H9 (cell line): ENCODE results near the gene ECI2. TPM values are rescaled to one million over a fixed set of nuclear protein-coding genes. Genes with fewer than 3 reads are reported as not detected.

Source experiments
- DNase-seq: peaks from one replicate; pipeline ENCODE4 v3.0.0-alpha.2; 2017
- H2AFZ ChIP-seq: one replicate; pipeline ENCODE4 v1.6.1; 2013; ENCODE audit warnings: mild to moderate bottlenecking, low read length, control low read depth, moderate library complexity
- H2AK5ac ChIP-seq: 2 replicates; pipeline ENCODE4 v1.6.1; 2013; ENCODE audit warnings: low read length, control low read depth, mixed read lengths; ENCODE audit not compliant: insufficient read length
- H2BK120ac ChIP-seq: one replicate; pipeline ENCODE4 v1.6.1; 2013; ENCODE audit warnings: low read depth, mild to moderate bottlenecking, low read length, control low read depth, inconsistent platforms; ENCODE audit not compliant: poor library complexity, severe bottlenecking
- H2BK12ac ChIP-seq: 2 replicates; pipeline ENCODE4 v1.6.1; 2013; ENCODE audit warnings: low read length, control low read depth, mixed read lengths, low read depth; ENCODE audit not compliant: insufficient read length
- H2BK15ac ChIP-seq: 2 replicates; pipeline ENCODE4 v1.6.1; 2013; ENCODE audit warnings: low read depth, low read length, control low read depth
- H2BK20ac ChIP-seq: one replicate; pipeline ENCODE4 v1.6.1; 2013; ENCODE audit warnings: low read depth, mild to moderate bottlenecking, low read length, control low read depth, inconsistent platforms; ENCODE audit not compliant: poor library complexity, severe bottlenecking
- H2BK5ac ChIP-seq: 2 replicates; pipeline ENCODE4 v1.6.1; 2013; ENCODE audit warnings: low read length, control low read depth, mixed read lengths; ENCODE audit not compliant: insufficient read length
- H3K14ac ChIP-seq: 2 replicates; pipeline ENCODE4 v1.6.1; 2013; ENCODE audit warnings: low read length, control low read depth; ENCODE audit not compliant: insufficient read depth
- H3K18ac ChIP-seq: 2 replicates; pipeline ENCODE4 v1.6.1; 2013; ENCODE audit warnings: low read depth, mild to moderate bottlenecking, mixed read lengths, low read length, control low read depth; ENCODE audit not compliant: insufficient read length
- H3K23ac ChIP-seq: 2 replicates; pipeline ENCODE4 v1.6.1; 2013; ENCODE audit warnings: low read length, control low read depth, mixed read lengths, low read depth; ENCODE audit not compliant: insufficient read length
- H3K23me2 ChIP-seq: 2 replicates; pipeline ENCODE4 v1.6.1; 2013; ENCODE audit warnings: low read depth, mild to moderate bottlenecking, mixed read lengths, low read length, control low read depth; ENCODE audit not compliant: insufficient read length, poor library complexity, severe bottlenecking
- H3K27ac ChIP-seq: 2 replicates; pipeline ENCODE4 v1.5.1; 2013; ENCODE audit warnings: low read length, control low read depth, mixed read lengths, low read depth; ENCODE audit not compliant: insufficient read length
- H3K27me3 ChIP-seq: 2 replicates; pipeline ENCODE4 v1.6.1; 2013; ENCODE audit warnings: low read length, control low read depth, inconsistent platforms; ENCODE audit not compliant: insufficient read depth
- H3K4ac ChIP-seq: 2 replicates; pipeline ENCODE4 v1.6.1; 2013; ENCODE audit warnings: low read depth, mild to moderate bottlenecking, control low read depth, inconsistent platforms, low read length, moderate library complexity
- H3K4me1 ChIP-seq: 2 replicates; pipeline ENCODE4 v1.6.1; 2013; ENCODE audit warnings: low read length, control low read depth, inconsistent platforms; ENCODE audit not compliant: insufficient read depth
- H3K4me2 ChIP-seq: 2 replicates; pipeline ENCODE4 v1.6.1; 2013; ENCODE audit warnings: low read length, control low read depth, mixed read lengths; ENCODE audit not compliant: insufficient read length, insufficient read depth
- H3K56ac ChIP-seq: 2 replicates; pipeline ENCODE4 v1.6.1; 2013; ENCODE audit warnings: low read depth, mild to moderate bottlenecking, mixed read lengths, low read length, control low read depth; ENCODE audit not compliant: insufficient read length
- H3K79me1 ChIP-seq: 2 replicates; pipeline ENCODE4 v1.6.1; 2013; ENCODE audit warnings: low read depth, mild to moderate bottlenecking, moderate library complexity, low read length, control low read depth, inconsistent platforms; ENCODE audit not compliant: insufficient read depth, poor library complexity, severe bottlenecking
- H3K79me2 ChIP-seq: 2 replicates; pipeline ENCODE4 v1.6.1; 2013; ENCODE audit warnings: low read length, control low read depth, inconsistent platforms; ENCODE audit not compliant: insufficient read depth
- H3K9ac ChIP-seq: 2 replicates; pipeline ENCODE4 v1.6.1; 2013; ENCODE audit warnings: low read length, control low read depth, mixed read lengths; ENCODE audit not compliant: insufficient read length; ENCODE audit errors: extremely low read depth
- H3K9me3 ChIP-seq: one replicate; pipeline ENCODE4 v1.6.1; 2013; ENCODE audit warnings: low read depth, low read length, inconsistent platforms; ENCODE audit not compliant: control insufficient read depth
- H3T11ph ChIP-seq: one replicate; pipeline ENCODE4 v1.6.1; 2013; ENCODE audit warnings: mild to moderate bottlenecking, low read length, control low read depth, inconsistent platforms
- H4K20me1 ChIP-seq: one replicate; pipeline ENCODE4 v1.6.1; 2013; ENCODE audit not compliant: control insufficient read depth, insufficient read length, insufficient read depth
- H4K5ac ChIP-seq: 2 replicates; pipeline ENCODE4 v1.6.1; 2013; ENCODE audit warnings: low read depth, mild to moderate bottlenecking, mixed read lengths, low read length, control low read depth; ENCODE audit not compliant: insufficient read length
- H4K8ac ChIP-seq: replicated peaks from 2 replicates; pipeline ENCODE4 v1.6.1; 2013; ENCODE audit warnings: low read length, control low read depth, mixed read lengths, low read depth; ENCODE audit not compliant: insufficient read length
- H4K91ac ChIP-seq: 2 replicates; pipeline ENCODE4 v1.6.1; 2013; ENCODE audit warnings: low read depth, mild to moderate bottlenecking, moderate library complexity, mixed read lengths, low read length, control low read depth; ENCODE audit not compliant: insufficient read length
- H3K27ac Mint-ChIP-seq, 3 experiments: 2 replicates in 2 of 3; 3 replicates in 1 of 3; pipeline ENCODE4 v1.8.0; 2020 to 2021; ENCODE audit warnings: mixed read lengths in 3 of 3, mild to moderate bottlenecking in 1 of 3, moderate library complexity in 1 of 3
- H3K27me3 Mint-ChIP-seq: 2 replicates; pipeline ENCODE4 v1.8.0; 2021; ENCODE audit warnings: low read depth, mild to moderate bottlenecking, moderate library complexity, mixed read lengths
- H3K36me3 Mint-ChIP-seq, 3 experiments: 2 replicates in 2 of 3; 3 replicates in 1 of 3; pipeline ENCODE4 v1.8.0; 2020 to 2021; ENCODE audit warnings: low read depth in 3 of 3, mixed read lengths in 3 of 3; ENCODE audit not compliant: insufficient read depth in 1 of 3
- H3K4me1 Mint-ChIP-seq, 2 experiments: 2 replicates each; pipeline ENCODE4 v1.8.0; 2020; ENCODE audit warnings: mixed read lengths in 2 of 2
- H3K4me3 Mint-ChIP-seq, 2 experiments: 2 replicates in 1 of 2; 3 replicates in 1 of 2; pipeline ENCODE4 v1.8.0; 2020 to 2021; ENCODE audit warnings: mild to moderate bottlenecking in 2 of 2, mixed read lengths in 2 of 2, moderate library complexity in 1 of 2
- H3K9me3 Mint-ChIP-seq, 2 experiments: 2 replicates in 1 of 2; 3 replicates in 1 of 2; pipeline ENCODE4 v1.8.0; 2020; ENCODE audit warnings: mild to moderate bottlenecking in 2 of 2, mixed read lengths in 2 of 2, moderate library complexity in 1 of 2
- CTCF ChIP-seq: fragments of 200-600 bp; sonication (generic); conservative IDR thresholded peaks from 3 replicates; pipeline ENCODE4 v1.8.0; 2021; ENCODE audit warnings: antibody characterized with exemption, mild to moderate bottlenecking
- WGBS: extraction: QIAGEN DNeasy Blood & Tissue Kit; methylation state at CpG from one replicate; pipeline ENCODE4 v1.1.7; 2013; ENCODE audit warnings: missing lambda C conversion rate, low lambda C conversion rate, mixed read lengths; ENCODE audit not compliant: insufficient read length; ENCODE audit errors: extremely low coverage; 5-methylcytosine and 5-hydroxymethylcytosine counted together
- total RNA-seq: library from RNA; stranded (reverse); gene quantifications from 2 replicates; pipeline ENCODE4 v1.2.1, GENCODE V29; 2021

The ECI2 gene
- total RNA-seq, 1 experiment from 2014 or later: 67.5 TPM

- H3K4me1 Mint-ChIP-seq: peaks cover 15 to 16% of the 10 kb centered on the region in 2 experiments
- DNase-seq: no peak
- Histone ChIP-seq H3K4ac (no peak overlapping the region), H2BK15ac (no peak overlapping the region), H3K4me1 (peaks cover 4% of the 10 kb centered on the region; the same call in 1 of the 2 replicates), H3K18ac (no peak overlapping the region), H2AFZ (no peak overlapping the region), H3K9me3 (peaks cover 10% of the 10 kb centered on the region), H4K8ac (no peak overlapping the region), H3K79me2 (no peaks in the 10 kb centered on the region), H3K4me2 (no peak overlapping the region), H4K20me1 (no peaks in the 10 kb centered on the region), H2BK120ac (no peak overlapping the region), H3K79me1 (no peaks in the 10 kb centered on the region), H4K91ac (no peak overlapping the region), H3T11ph (no peak overlapping the region), H4K5ac (no peak overlapping the region), H2AK5ac (no peak overlapping the region), H3K27me3 (no peaks in the 10 kb centered on the region), H3K23me2 (no peaks in the 10 kb centered on the region), H3K27ac (no peak overlapping the region), H3K14ac (no peak overlapping the region), H3K56ac (no peak overlapping the region), H3K23ac (no peak overlapping the region), H2BK20ac (no peak overlapping the region), H2BK12ac (no peak overlapping the region), H2BK5ac (no peak overlapping the region), H3K9ac (no peak overlapping the region)
- no peak overlapping the region for H3K4me3 Mint-ChIP-seq
- peaks cover 54 to 77% (median 67%) of the 10 kb centered on the region in 3 experiments for H3K36me3 Mint-ChIP-seq
- WGBS: no CpG with 5 or more reads among the region's 5 CpGs
- no peak for TF ChIP-seq CTCF
- H3K27ac Mint-ChIP-seq: no peak overlapping the region
- peaks cover 14 to 17% of the 10 kb centered on the region in 2 experiments for H3K9me3 Mint-ChIP-seq
- H3K27me3 Mint-ChIP-seq: no peaks in the 10 kb centered on the region
These were observed 4.9 kb downstream of the ECI2 start for GRCh38 chr6:4130357-4130987.
